ENCODE data around the gene NUF2.
"Not testable (repeated sequence)": the region's sequence is repeated elsewhere in the genome, so short reads cannot be mapped to it uniquely, and the experiment has no call there.

NUF2 gene

DNA sequence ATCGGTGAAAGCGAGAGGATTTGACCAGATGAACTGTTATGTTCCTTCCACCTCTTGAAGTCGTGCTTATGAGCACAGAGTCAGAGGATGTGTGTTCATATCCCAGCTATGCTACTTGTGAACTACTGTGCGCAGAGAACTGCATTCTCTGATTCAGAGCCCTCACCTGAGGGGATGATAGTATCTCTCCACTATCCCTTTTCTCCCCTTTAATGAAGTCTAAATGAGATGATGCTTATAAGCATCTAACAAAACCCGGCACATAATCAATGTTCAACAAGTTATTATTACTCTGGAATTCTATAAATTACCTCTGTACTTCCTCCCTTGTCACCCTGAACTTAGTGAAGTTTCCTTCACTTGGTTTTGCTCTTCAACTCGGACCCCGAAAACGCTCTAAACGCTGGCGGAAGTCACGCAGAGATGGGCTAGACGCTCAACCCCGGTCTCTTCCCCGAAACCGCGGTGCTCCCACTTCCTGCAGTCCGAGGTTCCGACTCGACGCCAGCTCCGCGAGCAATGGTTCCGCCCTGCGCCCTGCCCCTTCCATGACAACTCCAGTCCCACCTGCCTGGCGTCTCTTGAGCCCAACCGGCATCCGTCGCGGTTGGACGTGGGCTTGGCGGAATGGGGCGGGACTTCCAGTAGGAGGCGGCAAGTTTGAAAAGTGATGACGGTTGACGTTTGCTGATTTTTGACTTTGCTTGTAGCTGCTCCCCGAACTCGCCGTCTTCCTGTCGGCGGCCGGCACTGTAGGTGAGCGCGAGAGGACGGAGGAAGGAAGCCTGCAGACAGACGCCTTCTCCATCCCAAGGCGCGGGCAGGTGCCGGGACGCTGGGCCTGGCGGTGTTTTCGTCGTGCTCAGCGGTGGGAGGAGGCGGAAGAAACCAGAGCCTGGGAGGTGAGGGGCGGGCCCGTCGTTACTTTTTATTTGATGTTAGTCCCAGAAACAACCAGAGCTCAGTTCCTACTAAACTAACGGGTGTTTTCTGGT lies at the start of gene NUF2:
Gene NUF2, plus strand, starts transcription at position 644 of the 995 bp plus-strand sequence. CDS start 4,098 bp downstream, outside the sequence.
- DNase-seq: peak; percentile 98

- DNase-seq: no peak
These were observed 47.9 kb upstream of the NUF2 start for GRCh38 chr1:163273766-163274441.

GRCh38 chr1:163275222-163275621 lies 46.5 kb upstream of the NUF2 start:
- no peak for DNase-seq

DNA sequence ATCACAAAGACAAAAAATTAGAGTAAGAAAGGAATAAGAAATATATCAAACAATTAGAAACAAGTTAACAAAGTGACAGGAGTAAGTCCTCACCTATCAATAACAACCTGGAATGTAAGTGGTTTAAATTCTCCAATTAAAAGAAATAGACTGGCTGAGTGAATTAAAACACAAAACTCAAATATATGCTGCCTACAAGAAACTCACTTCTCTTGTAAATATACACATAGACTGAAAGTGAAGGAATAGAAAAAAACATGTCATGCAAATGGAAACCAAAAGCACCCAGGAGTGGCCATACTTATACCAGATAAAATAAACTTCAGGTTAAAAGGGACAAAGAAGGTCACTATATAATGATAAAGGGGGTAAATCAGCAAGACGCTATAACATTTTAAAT lies 43.2 kb upstream of the NUF2 start:
- no peak for DNase-seq

- not testable (repeated sequence) for DNase-seq
These were observed 36.9 kb upstream of the NUF2 start for GRCh38 chr1:163284867-163285266.

- no peak for DNase-seq
These were observed 31.6 kb upstream of the NUF2 start for GRCh38 chr1:163290025-163290640.

DNA sequence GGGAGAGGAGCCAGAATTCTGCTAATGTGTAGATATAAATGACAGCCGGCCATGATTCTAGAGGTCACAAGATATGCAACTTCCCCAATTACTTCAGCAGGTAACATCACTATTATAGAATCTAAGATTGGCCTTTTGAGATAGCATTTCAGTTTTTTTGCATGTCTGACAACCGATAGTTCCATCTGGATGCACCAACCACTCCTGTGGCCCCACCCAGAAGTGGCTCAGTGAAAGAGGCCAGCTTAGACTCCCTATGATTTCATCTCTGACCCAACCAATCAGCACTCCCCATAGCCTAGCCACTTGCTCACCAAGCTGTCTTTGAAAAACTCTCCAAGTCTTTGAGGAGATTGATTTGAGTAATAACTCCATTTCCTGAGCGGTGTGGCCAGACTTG lies 30.3 kb upstream of the NUF2 start:
- no peak for DNase-seq

GRCh38 chr1:163292153-163292552 lies 29.6 kb upstream of the NUF2 start:
- not testable (repeated sequence) for DNase-seq

- DNase-seq: not testable (repeated sequence)
These were observed 28.3 kb upstream of the NUF2 start for GRCh38 chr1:163293497-163293896.

- DNase-seq: no peak
These were observed 25.8 kb upstream of the NUF2 start for GRCh38 chr1:163295949-163296348.

- no peak for DNase-seq
These were observed 25.1 kb upstream of the NUF2 start for GRCh38 chr1:163296504-163297263.

DNA sequence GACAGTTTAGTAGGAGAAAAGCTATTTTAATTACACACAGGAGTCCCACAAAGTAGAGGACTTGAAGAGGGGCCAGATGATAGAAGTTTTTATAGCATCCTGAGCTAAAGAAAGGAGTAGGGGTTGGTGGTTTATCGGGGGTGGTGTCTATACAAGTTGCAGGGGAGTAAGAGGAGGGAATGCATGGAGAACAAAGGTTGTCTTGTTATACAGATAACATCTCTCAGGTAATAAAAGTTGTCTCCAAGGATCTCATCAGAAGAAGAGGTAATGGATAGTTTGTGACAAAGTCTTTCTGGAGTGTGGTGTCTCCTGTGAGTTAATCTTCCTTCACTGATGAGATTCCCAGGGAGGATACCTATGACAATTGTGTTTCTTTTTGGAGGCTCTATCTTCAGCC lies 23.4 kb upstream of the NUF2 start:
- no peak for DNase-seq

GRCh38 chr1:163300568-163300967 lies 21.2 kb upstream of the NUF2 start:
- DNase-seq: no peak

DNA sequence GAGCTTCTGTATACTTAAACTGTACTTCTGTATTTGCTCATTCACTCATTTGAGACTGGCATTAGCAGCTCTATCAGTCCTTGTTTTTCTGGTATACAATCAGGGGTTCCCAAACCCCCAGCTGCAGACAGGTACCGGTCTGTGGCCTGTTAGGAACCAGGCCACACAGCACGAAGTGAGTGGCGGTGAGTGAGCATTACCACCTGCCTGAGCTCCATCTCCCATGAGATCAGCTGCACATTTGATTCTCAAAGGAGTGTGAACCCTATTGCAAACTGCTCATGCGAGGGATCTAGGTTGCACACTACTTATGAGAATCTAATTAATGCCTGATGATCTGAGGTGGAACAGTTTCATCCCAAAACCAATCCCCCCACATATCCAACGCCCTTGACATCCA lies 18.2 kb upstream of the NUF2 start:
- no peak for DNase-seq

DNA sequence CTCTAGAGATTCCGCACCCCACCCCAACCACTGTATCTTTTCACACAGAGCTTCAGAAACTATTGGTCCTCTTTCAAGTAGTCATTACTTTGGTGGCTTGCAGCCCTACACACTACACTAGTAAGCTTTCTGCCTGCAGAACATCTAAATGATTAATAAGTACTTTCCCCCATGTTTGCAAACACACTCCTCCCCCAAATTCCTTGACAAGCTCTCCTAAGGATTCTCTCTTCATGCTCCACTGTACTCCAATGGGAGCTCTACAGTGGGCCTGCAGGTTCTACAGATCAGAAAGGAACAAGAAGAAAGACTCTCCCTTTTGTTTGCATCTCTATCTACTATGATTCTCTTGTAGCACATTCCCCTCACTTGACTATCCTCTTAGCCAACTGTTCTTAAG lies 16.3 kb upstream of the NUF2 start:
- no peak for DNase-seq

GRCh38 chr1:163307479-163308171 lies 14.1 kb upstream of the NUF2 start:
- no peak for DNase-seq

GRCh38 chr1:163308811-163309210 lies 12.9 kb upstream of the NUF2 start:
- no peak for DNase-seq

DNA sequence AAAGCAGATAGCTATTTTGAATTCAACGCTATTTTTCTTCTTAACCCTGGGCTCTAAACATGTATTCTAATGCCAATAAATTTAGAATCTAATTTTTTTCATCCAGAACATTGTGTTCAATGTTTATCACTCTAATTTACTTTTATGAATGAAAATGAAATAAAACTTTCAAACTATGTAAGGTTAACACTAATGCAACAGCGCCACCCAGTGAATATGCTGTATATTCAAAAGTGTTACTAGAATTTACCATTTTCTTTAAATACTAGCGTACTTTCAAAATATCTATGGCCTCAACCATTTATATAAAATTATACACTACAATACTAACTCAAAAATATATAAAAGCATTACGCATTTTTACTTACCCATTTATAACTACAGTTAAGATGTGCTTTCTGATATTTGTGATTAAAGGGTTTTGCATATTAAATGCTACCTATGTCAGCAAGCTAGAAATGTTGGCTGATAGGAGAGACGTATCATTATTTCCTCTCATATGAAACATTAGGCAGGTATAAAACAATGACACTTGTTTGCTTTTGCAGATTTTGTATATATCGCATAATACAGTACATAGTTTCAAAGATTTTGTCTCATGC lies 5.9 kb upstream of the NUF2 start:
- peak; percentile 49 for DNase-seq

DNA sequence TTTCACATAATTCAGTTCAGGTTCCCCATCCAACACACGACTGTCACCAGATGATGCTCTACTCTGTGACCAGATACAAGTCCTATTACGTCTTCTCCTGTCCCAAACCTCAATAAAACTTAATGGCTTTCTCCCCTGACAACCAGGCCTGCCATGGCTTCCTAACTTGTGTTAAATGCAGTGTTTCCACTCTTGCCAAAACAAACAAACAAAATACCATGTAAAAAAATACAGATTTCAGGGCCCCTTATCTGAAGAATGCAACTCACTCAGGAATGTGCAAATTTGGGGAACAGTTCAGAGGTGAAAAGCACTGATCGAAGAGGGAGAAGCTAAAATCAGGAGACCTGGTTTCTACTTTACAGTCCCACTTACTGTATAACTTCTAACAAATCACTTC lies 863 bp upstream of the NUF2 start:
- no peak for DNase-seq

DNA sequence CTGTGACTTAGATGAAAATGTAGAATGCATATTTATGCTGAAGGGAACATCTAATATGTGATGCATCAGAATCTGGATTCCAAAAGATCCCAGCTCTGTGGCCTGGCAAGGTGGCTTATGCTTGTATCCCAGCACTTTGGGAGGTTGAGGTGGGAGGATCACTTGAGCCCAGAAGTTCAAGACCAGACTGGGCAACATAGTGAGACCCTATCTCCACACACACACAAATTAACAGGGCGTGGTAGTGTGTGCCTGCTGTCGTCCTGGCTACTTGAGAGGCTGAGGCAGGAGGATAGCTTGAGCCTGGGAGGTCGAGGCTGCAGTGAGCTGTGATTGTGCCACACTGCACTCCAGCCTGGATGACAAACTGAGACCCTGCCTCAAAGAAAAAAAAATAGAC lies 1.6 kb downstream of the NUF2 start:
- DNase-seq: not testable (repeated sequence)

DNA sequence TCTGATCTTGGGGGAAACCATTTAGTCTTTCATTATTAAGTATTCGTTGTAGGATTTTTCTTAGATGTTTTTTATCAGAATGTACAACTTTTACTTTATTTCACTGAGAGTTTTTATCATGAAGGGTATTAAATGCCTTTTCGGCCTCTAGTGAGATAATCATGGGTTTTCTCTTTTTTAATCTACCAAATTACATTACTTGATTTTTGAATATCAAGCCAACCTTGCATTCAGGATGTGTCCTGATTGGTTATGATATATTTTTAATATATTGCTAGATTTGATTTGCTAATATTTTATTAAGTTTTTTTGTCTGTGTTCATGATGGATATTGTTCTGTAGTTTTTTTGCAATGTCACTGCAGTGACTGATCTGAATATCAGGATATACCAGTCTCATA lies 9.4 kb downstream of the NUF2 start:
- no peak for DNase-seq

- DNase-seq: no peak
These were observed 13.5 kb downstream of the NUF2 start for GRCh38 chr1:163335216-163335615.

All from CD4-positive, alpha-beta T cell treated with Interleukin-4 for 4 hours (primary cell).